Measurements from ENCODE around the gene MOB2. TPM values are rescaled to one million over a fixed set of nuclear protein-coding genes. Genes with fewer than 3 reads are reported as not detected.
"Not testable (repeated sequence)": the region's sequence is repeated elsewhere in the genome, so short reads cannot be mapped to it uniquely, and the experiment has no call there.

The MOB2 gene
- total RNA-seq, 1 experiment from 2014 or later, result 18.0 TPM

DNA sequence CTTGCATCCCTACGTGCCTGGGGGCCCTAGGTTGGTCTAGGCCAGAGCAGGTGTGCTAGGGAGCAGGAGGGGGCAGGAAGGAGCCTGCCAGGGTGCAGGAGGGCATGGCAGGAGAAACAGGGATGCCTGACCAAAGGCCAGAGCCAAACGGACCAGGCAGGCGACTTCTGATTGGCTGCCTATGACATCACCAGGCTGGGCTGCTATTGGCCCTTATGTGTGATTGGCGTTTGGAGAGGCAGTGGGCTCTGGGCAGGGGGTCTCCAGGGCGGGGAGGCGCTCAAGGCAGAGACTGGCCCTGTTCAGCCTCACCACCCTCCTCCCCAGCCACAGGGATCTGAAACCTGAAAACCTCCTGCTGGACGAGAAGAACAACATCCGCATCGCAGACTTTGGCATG, 44.4 kb downstream of the MOB2 start:
- in situ Hi-C loops (cut with HindIII; ENCODE audit: low pct_unique_long_range_greater_than_20kb, low sequenced_read_pairs), result no loop called here
- DNase-seq (ENCODE audit: low read depth), result no peak

GRCh38 chr11:1440496-1440895, 46.1 kb downstream of the MOB2 start:
- in situ Hi-C loops (cut with HindIII; ENCODE audit: low pct_unique_long_range_greater_than_20kb, low sequenced_read_pairs), result no loop called here
- no peak for DNase-seq (ENCODE audit: low read depth)

GRCh38 chr11:1440066-1440465, 46.5 kb downstream of the MOB2 start:
- in situ Hi-C loops (cut with HindIII; ENCODE audit: low pct_unique_long_range_greater_than_20kb, low sequenced_read_pairs), result no loop called here
- DNase-seq (ENCODE audit: low read depth), result no peak

- in situ Hi-C loops (cut with HindIII; ENCODE audit: low pct_unique_long_range_greater_than_20kb, low sequenced_read_pairs), result no loop called here
- no peak for DNase-seq (ENCODE audit: low read depth)
Observed at GRCh38 chr11:1439341-1439740, 47.2 kb downstream of the MOB2 start.

- in situ Hi-C loops (cut with HindIII; ENCODE audit: low pct_unique_long_range_greater_than_20kb, low sequenced_read_pairs), result no loop called here
- DNase-seq (ENCODE audit: low read depth), result no peak
Observed at GRCh38 chr11:1438967-1439330, 47.6 kb downstream of the MOB2 start.

DNA sequence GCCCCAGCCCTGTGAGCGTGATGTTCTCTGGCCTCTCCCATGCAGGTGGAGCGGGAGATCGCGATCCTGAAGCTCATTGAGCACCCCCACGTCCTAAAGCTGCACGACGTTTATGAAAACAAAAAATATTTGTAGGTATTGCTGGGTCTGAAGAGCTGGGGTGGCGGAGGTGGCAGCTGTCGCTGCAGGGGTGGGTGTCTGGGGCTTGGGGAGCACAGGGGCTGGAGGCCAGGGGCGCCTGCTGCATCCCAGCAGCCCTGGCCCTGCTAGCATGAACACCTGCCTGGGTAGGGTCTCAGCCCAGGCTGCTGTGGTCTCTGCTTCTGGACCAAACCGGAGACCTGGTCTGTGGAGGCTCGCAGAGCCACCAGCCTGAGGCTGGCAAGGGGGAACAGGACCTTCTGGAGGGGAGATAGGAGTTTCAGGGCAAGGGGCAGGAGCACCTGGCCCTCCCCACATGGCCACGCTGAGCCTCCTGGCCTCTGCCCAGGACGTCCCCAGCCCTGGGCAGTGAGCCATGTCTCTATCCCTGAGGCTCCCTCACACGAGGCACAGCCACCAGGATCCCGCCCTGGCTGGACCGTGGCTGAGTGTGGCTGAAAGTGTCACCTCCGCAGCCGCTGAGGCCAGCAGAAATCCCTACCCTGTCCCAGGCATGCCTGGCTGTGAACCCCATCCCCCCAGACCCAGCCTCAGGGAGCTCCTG, 48.2 kb downstream of the MOB2 start:
- in situ Hi-C loops (cut with HindIII; ENCODE audit: low pct_unique_long_range_greater_than_20kb, low sequenced_read_pairs), result no loop called here
- DNase-seq (ENCODE audit: low read depth), result no peak

DNA sequence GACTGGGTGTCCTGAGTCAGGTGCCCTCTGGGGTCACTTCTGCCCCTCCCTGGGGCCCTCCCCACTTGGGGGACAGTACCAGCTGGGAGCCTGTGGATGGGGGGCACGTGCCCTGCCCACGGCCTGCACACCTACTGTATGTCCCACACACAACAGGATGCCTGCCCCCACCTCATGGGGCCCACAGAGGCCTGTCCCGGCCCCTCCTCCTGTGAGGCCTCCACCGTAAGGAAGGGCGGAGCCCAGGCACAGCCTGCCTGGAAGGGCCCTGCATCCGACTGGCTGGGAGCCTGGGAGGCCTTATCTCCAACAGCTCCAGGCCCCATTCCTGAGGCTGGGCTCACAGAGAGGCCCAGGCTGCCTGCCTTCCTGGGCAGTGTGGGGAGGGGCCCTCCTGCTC, 49.1 kb downstream of the MOB2 start:
- in situ Hi-C loops (cut with HindIII; ENCODE audit: low pct_unique_long_range_greater_than_20kb, low sequenced_read_pairs), result no loop called here
- no peak for DNase-seq (ENCODE audit: low read depth)

DNA sequence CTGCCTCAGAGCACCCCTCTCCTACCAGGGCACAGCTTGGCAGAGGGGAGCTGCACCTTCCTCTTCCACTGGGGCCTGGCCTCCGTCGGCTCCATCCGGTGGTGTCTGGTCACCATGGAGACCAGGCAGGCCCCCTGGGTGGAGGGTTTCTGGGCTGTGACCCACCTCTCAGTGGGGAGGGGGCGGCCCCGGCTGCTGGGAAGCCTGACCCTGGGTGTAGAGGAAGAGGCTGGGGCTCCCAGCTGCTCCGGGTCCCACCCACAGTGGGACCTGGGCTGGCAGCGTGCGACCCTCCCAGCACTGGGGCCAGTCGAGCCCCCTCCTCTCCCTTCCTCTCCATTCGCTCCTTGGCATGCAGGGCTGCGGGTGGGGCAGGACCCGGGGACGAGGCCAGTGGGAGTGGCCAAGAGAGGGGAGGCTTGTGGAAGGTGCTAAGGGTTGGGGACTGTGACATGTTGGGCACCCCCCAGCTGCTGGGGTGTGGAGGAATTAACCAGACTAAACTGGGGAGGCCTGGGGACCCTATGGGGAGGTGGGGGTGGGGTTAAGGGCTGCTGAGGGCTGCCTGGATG, 50.0 kb downstream of the MOB2 start:
- in situ Hi-C loops (cut with HindIII; ENCODE audit: low pct_unique_long_range_greater_than_20kb, low sequenced_read_pairs), result no loop called here
- no peak for DNase-seq (ENCODE audit: low read depth)

DNA sequence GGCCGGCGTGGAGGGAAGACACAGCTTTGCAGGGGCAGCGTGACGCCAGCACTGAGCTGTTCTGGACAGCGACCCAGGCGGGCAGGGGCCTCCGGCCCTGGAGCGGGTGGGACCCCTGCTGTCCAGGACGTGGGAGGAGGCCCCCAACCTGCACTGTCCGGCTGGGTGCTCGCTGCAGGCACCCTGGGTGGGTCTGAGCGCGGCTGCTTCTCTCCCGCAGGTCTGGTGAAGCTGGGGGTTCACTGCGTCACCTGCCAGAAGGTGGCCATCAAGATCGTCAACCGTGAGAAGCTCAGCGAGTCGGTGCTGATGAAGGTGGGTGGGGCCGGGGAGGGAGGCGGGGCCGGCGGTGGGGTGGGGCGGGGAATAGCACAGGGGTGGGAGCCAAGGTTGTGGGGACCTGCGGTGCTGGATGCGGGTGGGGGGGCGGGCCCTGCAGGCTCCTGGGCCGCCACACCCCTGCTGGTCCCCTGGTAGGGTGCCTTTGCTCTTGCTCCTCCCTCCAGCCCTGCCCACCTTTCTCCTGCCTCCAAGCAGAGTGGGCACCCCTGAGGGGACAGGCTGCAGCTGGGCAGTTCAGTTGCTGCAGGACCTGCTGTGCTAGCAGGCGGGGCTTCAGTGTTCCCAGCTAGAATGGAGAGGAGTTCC, 50.6 kb downstream of the MOB2 start:
- no peak for DNase-seq (ENCODE audit: low read depth)
- in situ Hi-C loops (cut with HindIII; ENCODE audit: low pct_unique_long_range_greater_than_20kb, low sequenced_read_pairs), result no loop called here

DNA sequence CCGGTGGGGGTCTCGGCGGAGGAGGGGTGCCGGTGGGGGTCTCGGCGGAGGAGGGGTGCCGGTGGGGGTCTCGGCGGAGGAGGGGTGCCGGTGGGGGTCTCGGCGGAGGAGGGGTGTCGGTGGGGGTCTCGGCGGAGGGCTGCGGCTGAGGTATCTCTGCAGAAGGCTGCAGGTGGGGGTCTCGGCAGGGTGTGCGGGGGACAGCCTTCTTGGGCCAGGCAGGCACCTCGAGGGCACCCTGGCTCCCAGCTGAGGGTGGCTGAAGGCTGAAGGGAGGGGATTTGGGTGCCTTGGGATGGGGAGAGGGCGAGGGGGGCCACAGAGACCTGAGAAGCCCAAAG, 51.1 kb downstream of the MOB2 start:
- DNase-seq (ENCODE audit: low read depth); in situ Hi-C loops (cut with HindIII; ENCODE audit: low pct_unique_long_range_greater_than_20kb, low sequenced_read_pairs): not testable (repeated sequence)

- no peak for DNase-seq (ENCODE audit: low read depth)
- in situ Hi-C loops (cut with HindIII; ENCODE audit: low pct_unique_long_range_greater_than_20kb, low sequenced_read_pairs), result no loop called here
Observed at GRCh38 chr11:1433977-1434640, 52.5 kb downstream of the MOB2 start.

DNA sequence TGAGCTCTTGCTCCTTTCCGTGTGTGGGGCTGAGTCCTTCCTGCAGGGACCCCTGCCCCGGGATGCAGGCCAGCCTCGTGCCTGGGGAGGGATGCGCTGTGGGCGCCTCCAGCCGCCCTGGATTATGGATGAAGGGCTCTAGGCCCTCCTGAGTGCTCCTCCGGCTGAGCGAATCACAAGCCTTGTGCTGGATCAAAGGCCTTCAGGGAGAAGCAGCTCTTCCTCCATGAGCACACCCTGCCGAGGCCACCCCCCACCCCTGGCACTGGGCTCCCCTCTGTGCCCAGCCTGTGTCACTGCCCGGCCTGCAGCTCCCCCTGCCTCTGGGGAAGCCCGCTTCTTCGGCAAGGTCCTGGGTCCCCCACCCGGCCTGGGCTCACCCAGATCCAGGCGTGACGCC, 53.0 kb downstream of the MOB2 start:
- no peak for DNase-seq (ENCODE audit: low read depth)
- in situ Hi-C loops (cut with HindIII; ENCODE audit: low pct_unique_long_range_greater_than_20kb, low sequenced_read_pairs), result no loop called here

DNA sequence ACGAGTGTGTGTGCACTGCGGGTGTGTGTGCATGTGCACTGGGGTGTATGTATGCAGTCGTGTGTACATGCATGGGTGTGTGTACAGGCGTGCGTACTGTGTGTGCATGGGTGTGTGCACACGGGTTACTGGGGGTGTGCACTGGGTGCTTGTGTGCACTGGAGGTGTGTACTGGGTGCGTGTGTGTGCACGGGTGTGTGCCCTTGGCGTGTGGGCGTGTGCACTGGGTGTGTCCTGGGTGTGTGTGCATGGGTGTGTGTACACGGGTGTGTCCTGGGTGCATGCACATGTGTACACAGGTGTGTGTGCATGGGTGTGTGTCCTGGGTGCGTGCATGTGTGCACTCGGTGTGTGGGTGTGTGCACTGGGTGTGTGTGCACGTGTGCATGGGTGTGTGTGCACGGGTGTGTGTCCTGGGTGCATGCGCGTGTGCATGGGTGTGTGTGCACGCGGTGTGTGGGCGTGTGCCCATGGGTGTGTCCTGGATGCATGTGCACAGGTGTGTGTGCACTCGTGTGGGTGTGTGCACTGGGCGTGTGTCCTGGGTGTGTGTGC, 57.7 kb downstream of the MOB2 start:
- in situ Hi-C loops (cut with HindIII; ENCODE audit: low pct_unique_long_range_greater_than_20kb, low sequenced_read_pairs), result no loop called here
- no peak for DNase-seq (ENCODE audit: low read depth)

- DNase-seq (ENCODE audit: low read depth), result no peak
- in situ Hi-C loops (cut with HindIII; ENCODE audit: low pct_unique_long_range_greater_than_20kb, low sequenced_read_pairs), result no loop called here
Observed at GRCh38 chr11:1425439-1425838, 61.1 kb downstream of the MOB2 start.

GRCh38 chr11:1425006-1425405, 61.6 kb downstream of the MOB2 start:
- DNase-seq (ENCODE audit: low read depth), result no peak
- in situ Hi-C loops (cut with HindIII; ENCODE audit: low pct_unique_long_range_greater_than_20kb, low sequenced_read_pairs), result no loop called here

- DNase-seq (ENCODE audit: low read depth); in situ Hi-C loops (cut with HindIII; ENCODE audit: low pct_unique_long_range_greater_than_20kb, low sequenced_read_pairs): not testable (repeated sequence)
Observed at GRCh38 chr11:1423406-1423805, 63.2 kb downstream of the MOB2 start.

DNA sequence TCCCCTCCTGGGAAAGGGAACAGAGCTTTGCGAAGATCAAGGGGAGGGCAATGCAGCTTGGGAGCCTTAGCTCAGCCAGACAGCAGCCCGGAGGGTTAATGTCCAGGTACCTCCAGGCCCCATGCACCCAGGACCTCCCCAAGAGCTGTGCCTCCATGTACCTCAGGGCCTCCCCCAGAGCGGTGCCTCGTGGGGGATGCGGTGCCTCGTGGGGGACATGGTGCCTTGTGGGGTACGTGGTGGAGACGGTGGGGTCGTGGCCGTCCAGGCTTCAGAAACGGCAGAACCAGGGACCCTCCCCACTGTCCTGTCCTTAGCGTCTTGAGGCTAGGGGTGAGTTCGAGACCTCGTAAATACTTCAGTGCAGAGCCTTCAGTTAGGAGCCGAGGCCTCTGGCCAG, 63.6 kb downstream of the MOB2 start:
- in situ Hi-C loops (cut with HindIII; ENCODE audit: low pct_unique_long_range_greater_than_20kb, low sequenced_read_pairs), result no loop called here
- DNase-seq (ENCODE audit: low read depth), result no peak

GRCh38 chr11:1422481-1422880, 64.1 kb downstream of the MOB2 start:
- in situ Hi-C loops (cut with HindIII; ENCODE audit: low pct_unique_long_range_greater_than_20kb, low sequenced_read_pairs), result no loop called here
- DNase-seq (ENCODE audit: low read depth), result peak; percentile 12

- in situ Hi-C loops (cut with HindIII; ENCODE audit: low pct_unique_long_range_greater_than_20kb, low sequenced_read_pairs), result no loop called here
- DNase-seq (ENCODE audit: low read depth), result no peak
Observed at GRCh38 chr11:1421291-1421690, 65.3 kb downstream of the MOB2 start.

Data from Caki2 (cell line).